ENCODE data around the gene PRICKLE3. TPM values are rescaled to one million over a fixed set of nuclear protein-coding genes. Genes with fewer than 3 reads are reported as not detected.

Gene PRICKLE3
- total and polyA plus RNA-seq, 2 of the 4 experiments (the other 2 are of a cell fraction): 3.4 to 6.4 TPM

GRCh38 chrX:49176421-49177326 lies 9.5 kb downstream of the PRICKLE3 start (continued):
- no peak for TF ChIP-seq BHLHE40 (IDR thresholded peaks at IDR 0.05; ENCODE audit: low read depth, low read length)

GRCh38 chrX:49175435-49176274 lies 10.5 kb downstream of the PRICKLE3 start:
- Histone ChIP-seq H3K9me1 (ENCODE audit: insufficient read depth, low read length) (0 out of 2 replicates have a peak, but pooled peaks cover 5% of the 10 kb centered on the region), H2AK9ac (replicated peaks; ENCODE audit: low read depth, low read length, poor library complexity) (no peak overlapping the region), H3K9me3 (ENCODE audit: control insufficient read depth, insufficient read depth, low read length) (no peaks in the 10 kb centered on the region; the same call in 1 of the 2 replicates), H3K79me1 (ENCODE audit: low read depth in 1 of 2, low read length in 2 of 2) (peaks cover 17 to 19% of the 10 kb centered on the region in 2 experiments), H2BK120ac (ENCODE audit: low read depth, low read length) (no peak overlapping the region), H3K36me3 (ENCODE audit: control insufficient read depth, insufficient read depth, low read length) (peaks cover 23% of the 10 kb centered on the region), H3K27ac (ENCODE audit: insufficient read depth, low read length) (no peak overlapping the region), H4K8ac (ENCODE audit: low read depth in 2 of 2, low read length in 2 of 2) (no peak overlapping the region), H3K18ac (ENCODE audit: low read depth, low read length) (no peak overlapping the region), H3K4me3 (ENCODE audit: insufficient read depth, low read depth, low read length) (no peak overlapping the region), H4K91ac (ENCODE audit: insufficient read depth, low read depth, low read length) (no peak overlapping the region), H3K9ac (ENCODE audit: low read depth, low read length) (no peak overlapping the region), H2BK15ac (ENCODE audit: low read depth, low read length) (no peak overlapping the region), H2BK20ac (ENCODE audit: low read depth, low read length) (no peak overlapping the region), H2AK5ac (ENCODE audit: low read depth, low read length) (no peak overlapping the region), H3K14ac (replicated peaks; ENCODE audit: low read depth, low read length) (no peak overlapping the region), H4K20me1 (ENCODE audit: insufficient read depth, low read length) (no peaks in the 10 kb centered on the region; the same call in 1 of the 2 replicates), H3K56ac (ENCODE audit: extremely low read depth, insufficient read depth, low read length) (no peak overlapping the region), H3K23ac (ENCODE audit: low read depth, low read length) (no peak overlapping the region), H4K5ac (ENCODE audit: low read depth, low read length) (no peak overlapping the region), H2AFZ (replicated peaks; ENCODE audit: low read length, poor library complexity) (no peak overlapping the region), H3K4me1 (ENCODE audit: control insufficient read depth, insufficient read depth, low read length) (peaks cover 2% of the 10 kb centered on the region), H3K4me2 (ENCODE audit: low read depth, low read length) (no peak overlapping the region), H2BK5ac (ENCODE audit: low read depth, low read length, poor library complexity, severe bottlenecking) (no peak overlapping the region), H3K27me3 (ENCODE audit: control insufficient read depth, insufficient read depth, low read length) (no peaks in the 10 kb centered on the region), H3K4ac (ENCODE audit: low read depth, low read length) (no peak overlapping the region)
- no TSS peak for BruUV-seq (replicated peaks)
- no peak for TF ChIP-seq MAZ (IDR thresholded peaks at IDR 0.05; ENCODE audit: borderline replicate concordance, low read depth, low read length)
- TF ChIP-seq CTCF (conservative IDR thresholded peaks at IDR 0.05; ENCODE audit: low read depth, low read length): no peak
- TF ChIP-seq RCOR1 (IDR thresholded peaks at IDR 0.05; ENCODE audit: insufficient replicate concordance, low read length): no peak
- no peak for TF ChIP-seq CEBPB (IDR thresholded peaks at IDR 0.05; ENCODE audit: low read depth, low read length)
- no peak for TF ChIP-seq POLR2A (IDR thresholded peaks at IDR 0.05; ENCODE audit: low read depth, low read length)
- no peak for TF ChIP-seq SMC3 (IDR thresholded peaks at IDR 0.05; ENCODE audit: low read depth, low read length)
- TF ChIP-seq ELK1 (IDR thresholded peaks at IDR 0.05; ENCODE audit: borderline replicate concordance, low read depth, low read length): no peak
- no peak for TF ChIP-seq MXI1 (IDR thresholded peaks at IDR 0.05; ENCODE audit: borderline replicate concordance, low read depth, low read length)
- TF ChIP-seq NFE2L2 (IDR thresholded peaks at IDR 0.05; ENCODE audit: low read depth, low read length): no peak
- no peak for TF ChIP-seq BHLHE40 (IDR thresholded peaks at IDR 0.05; ENCODE audit: low read depth, low read length)
- intact Hi-C loops (cut with micrococcal nuclease): no loop called here
- no peak for ATAC-seq (ENCODE audit: low read depth)
- WGBS, 2 experiments (ENCODE audit: extremely low coverage in 2 of 2, insufficient read length in 1 of 2): 86% methylated on average over 21 of the region's 43 CpGs; no CpG with 5 or more reads in 1 of the 2 experiments
- DNase-seq: no peak
- CTCF ChIA-PET: no interaction called here
- dilution Hi-C loops (cut with HindIII; ENCODE audit: low sequenced_read_pairs, unreplicated experiment): no loop called here
- POLR2A ChIA-PET (ENCODE audit: unreplicated experiment): no interaction called here
- in situ Hi-C loops (cut with MboI; ENCODE audit: low sequenced_read_pairs): no loop called here
